ENCODE data around the gene IDH1. TPM values are rescaled to one million over a fixed set of nuclear protein-coding genes. Genes with fewer than 3 reads are reported as not detected.
A peak's percentile ranks its signal among the peaks of the same experiment; 100 is the strongest.

The IDH1 gene
- total and polyA plus RNA-seq, 2 of the 13 experiments (the other 11 are each of a cell fraction or from before 2014, with no cell fraction given), result 312 to 1,077 TPM

DNA sequence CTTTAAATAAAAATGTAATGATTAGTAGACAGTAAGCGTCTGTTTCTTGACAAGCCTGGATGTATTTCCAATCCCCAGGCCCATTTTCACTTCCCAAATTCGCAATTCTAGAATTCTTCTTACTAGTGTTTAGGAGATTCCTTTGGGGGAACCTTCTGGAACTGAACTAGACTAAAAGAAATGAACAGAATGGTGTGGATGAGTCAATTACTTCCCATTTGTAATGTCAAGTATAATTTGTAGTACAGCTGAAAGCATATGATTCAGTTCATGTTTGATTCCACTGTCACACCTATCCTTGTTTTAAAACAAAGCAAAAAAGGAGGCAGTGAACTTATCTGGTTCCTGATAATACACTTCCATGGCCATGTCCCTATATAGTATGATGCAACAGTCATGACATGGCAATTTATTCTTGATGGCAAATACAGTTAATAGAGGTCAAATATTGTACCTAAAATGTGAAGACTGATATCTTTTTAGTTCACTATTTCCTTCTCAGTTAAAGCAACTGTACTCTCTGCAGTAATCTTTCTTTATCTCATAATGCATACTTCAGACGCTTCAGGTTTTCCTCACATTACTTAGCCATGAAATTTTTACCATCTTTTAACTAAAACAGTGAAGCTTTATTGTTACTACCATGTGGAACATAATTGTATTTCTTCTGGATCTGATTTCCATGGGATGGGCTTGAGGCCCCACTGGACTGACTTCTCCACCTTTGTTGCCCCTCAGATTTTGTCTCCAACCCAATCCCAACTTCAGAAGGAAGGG lies 2.0 kb downstream of the IDH1 start (continued):
- TF ChIP-seq CEBPB (IDR thresholded peaks at IDR 0.05; ENCODE audit: borderline replicate concordance, low read depth, low read length) (peak; percentile 92), FOSL1 (CRISPR knock-in tag; IDR thresholded peaks at IDR 0.05; ENCODE audit: borderline replicate concordance) (no peak), NFE2L2 (IDR thresholded peaks at IDR 0.05; ENCODE audit: low read length) (peak; percentile 93), SRSF9 (IDR thresholded peaks at IDR 0.05; ENCODE audit: borderline replicate concordance, insufficient read depth, low read depth, low read length, poor library complexity, severe bottlenecking) (no peak), GATAD2A (CRISPR knock-in tag; IDR thresholded peaks at IDR 0.05) (0 out of 2 replicates have a peak, but pooled peaks have one; percentile 10), ZNF816 (CRISPR knock-in tag; IDR thresholded peaks at IDR 0.05; ENCODE audit: borderline replicate concordance) (0 out of 2 replicates have a peak, but pooled peaks have one; percentile 1), NFE2 (CRISPR knock-in tag; IDR thresholded peaks at IDR 0.05) (peak; percentile 95), ATF7 (IDR thresholded peaks at IDR 0.05) (peak; percentile 77), ATF7 (CRISPR knock-in tag; IDR thresholded peaks at IDR 0.05) (no peak)
- TF ChIP-seq, protein P1, sequence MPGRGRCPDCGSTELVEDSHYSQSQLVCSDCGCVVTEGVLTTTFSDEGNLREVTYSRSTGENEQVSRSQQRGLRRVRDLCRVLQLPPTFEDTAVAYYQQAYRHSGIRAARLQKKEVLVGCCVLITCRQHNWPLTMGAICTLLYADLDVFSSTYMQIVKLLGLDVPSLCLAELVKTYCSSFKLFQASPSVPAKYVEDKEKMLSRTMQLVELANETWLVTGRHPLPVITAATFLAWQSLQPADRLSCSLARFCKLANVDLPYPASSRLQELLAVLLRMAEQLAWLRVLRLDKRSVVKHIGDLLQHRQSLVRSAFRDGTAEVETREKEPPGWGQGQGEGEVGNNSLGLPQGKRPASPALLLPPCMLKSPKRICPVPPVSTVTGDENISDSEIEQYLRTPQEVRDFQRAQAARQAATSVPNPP (CRISPR knock-in tag; IDR thresholded peaks at IDR 0.05), result no peak
- TF ChIP-seq, protein P2, sequence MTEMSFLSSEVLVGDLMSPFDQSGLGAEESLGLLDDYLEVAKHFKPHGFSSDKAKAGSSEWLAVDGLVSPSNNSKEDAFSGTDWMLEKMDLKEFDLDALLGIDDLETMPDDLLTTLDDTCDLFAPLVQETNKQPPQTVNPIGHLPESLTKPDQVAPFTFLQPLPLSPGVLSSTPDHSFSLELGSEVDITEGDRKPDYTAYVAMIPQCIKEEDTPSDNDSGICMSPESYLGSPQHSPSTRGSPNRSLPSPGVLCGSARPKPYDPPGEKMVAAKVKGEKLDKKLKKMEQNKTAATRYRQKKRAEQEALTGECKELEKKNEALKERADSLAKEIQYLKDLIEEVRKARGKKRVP (CRISPR knock-in tag; IDR thresholded peaks at IDR 0.05), result peak; percentile 80 to 93
- TF ChIP-seq, protein P3, sequence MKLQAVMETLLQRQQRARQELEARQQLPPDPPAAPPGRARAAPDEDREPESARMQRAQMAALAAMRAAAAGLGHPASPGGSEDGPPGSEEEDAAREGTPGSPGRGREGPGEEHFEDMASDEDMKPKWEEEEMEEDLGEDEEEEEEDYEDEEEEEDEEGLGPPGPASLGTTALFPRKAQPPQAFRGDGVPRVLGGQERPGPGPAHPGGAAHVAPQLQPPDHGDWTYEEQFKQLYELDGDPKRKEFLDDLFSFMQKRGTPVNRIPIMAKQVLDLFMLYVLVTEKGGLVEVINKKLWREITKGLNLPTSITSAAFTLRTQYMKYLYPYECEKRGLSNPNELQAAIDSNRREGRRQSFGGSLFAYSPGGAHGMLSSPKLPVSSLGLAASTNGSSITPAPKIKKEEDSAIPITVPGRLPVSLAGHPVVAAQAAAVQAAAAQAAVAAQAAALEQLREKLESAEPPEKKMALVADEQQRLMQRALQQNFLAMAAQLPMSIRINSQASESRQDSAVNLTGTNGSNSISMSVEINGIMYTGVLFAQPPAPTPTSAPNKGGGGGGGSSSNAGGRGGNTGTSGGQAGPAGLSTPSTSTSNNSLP (IDR thresholded peaks at IDR 0.05; ENCODE audit: low read depth, low read length), result 0 out of 2 replicates have a peak, but pooled peaks have one; percentile 18
- TF ChIP-seq, protein P4, sequence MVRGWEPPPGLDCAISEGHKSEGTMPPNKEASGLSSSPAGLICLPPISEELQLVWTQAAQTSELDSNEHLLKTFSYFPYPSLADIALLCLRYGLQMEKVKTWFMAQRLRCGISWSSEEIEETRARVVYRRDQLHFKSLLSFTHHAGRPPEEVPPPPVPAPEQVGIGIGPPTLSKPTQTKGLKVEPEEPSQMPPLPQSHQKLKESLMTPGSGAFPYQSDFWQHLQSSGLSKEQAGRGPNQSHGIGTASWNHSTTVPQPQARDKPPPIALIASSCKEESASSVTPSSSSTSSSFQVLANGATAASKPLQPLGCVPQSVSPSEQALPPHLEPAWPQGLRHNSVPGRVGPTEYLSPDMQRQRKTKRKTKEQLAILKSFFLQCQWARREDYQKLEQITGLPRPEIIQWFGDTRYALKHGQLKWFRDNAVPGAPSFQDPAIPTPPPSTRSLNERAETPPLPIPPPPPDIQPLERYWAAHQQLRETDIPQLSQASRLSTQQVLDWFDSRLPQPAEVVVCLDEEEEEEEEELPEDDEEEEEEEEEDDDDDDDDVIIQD (CRISPR knock-in tag; IDR thresholded peaks at IDR 0.05; ENCODE audit: low read depth), result 0 out of 2 replicates have a peak, but pooled peaks have one; percentile 11
- TF ChIP-seq, protein P5, sequence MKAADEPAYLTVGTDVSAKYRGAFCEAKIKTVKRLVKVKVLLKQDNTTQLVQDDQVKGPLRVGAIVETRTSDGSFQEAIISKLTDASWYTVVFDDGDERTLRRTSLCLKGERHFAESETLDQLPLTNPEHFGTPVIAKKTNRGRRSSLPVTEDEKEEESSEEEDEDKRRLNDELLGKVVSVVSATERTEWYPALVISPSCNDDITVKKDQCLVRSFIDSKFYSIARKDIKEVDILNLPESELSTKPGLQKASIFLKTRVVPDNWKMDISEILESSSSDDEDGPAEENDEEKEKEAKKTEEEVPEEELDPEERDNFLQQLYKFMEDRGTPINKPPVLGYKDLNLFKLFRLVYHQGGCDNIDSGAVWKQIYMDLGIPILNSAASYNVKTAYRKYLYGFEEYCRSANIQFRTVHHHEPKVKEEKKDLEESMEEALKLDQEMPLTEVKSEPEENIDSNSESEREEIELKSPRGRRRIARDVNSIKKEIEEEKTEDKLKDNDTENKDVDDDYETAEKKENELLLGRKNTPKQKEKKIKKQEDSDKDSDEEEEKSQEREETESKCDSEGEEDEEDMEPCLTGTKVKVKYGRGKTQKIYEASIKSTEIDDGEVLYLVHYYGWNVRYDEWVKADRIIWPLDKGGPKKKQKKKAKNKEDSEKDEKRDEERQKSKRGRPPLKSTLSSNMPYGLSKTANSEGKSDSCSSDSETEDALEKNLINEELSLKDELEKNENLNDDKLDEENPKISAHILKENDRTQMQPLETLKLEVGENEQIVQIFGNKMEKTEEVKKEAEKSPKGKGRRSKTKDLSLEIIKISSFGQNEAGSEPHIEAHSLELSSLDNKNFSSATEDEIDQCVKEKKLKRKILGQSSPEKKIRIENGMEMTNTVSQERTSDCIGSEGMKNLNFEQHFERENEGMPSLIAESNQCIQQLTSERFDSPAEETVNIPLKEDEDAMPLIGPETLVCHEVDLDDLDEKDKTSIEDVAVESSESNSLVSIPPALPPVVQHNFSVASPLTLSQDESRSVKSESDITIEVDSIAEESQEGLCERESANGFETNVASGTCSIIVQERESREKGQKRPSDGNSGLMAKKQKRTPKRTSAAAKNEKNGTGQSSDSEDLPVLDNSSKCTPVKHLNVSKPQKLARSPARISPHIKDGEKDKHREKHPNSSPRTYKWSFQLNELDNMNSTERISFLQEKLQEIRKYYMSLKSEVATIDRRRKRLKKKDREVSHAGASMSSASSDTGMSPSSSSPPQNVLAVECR (CRISPR knock-in tag; IDR thresholded peaks at IDR 0.05; ENCODE audit: borderline replicate concordance), result no peak
